Ovary (tissue), 3 donors: Measurements from ENCODE around the gene NUAK1.

Experiments
- CTCF ChIP-seq, 3 donors: fragments of 450-650 bp in 2 of 3; fragments of 200-600 bp in 1 of 3; IDR thresholded peaks; one replicate each; pipeline versions ENCODE4 v1.5.1 to v1.8.0; 2016 to 2022; ENCODE audit warnings: antibody characterized with exemption in 3 of 3, mild to moderate bottlenecking in 1 of 3
- POLR2A ChIP-seq: fragments of 450-650 bp; IDR thresholded peaks from one replicate; pipeline ENCODE4 v1.6.1; 2017; ENCODE audit warnings: antibody characterized with exemption, mild to moderate bottlenecking, moderate library complexity
- donor health status: DM: no; HTN: no; CAD: no.

DNA sequence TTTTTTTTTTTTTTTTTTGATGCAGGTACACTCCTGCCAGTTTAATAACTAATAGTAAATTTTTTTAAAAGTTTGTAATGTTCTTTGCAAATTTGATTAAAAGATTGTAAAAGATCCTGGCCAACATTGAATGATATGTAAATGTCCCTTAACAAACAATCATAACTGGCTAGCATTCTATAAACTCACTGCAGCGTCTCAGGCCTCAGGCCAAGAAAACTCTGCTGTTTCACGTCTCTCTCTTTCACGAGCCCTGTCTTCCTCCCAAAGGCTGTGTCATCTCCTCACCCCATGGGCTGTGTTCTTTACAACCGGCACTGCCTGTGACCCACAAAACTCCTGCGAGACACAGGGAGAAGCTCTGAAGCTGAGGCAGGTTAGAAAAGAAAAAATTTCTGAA lies 103.3 kb downstream of the NUAK1 start:
- TF ChIP-seq CTCF (IDR thresholded peaks at IDR 0.05) (no peak), POLR2A (no peak)
